IPS-18a (cell line): Measurements from ENCODE around the gene C21orf91.
"Not testable (repeated sequence)": the region's sequence is repeated elsewhere in the genome, so short reads cannot be mapped to it uniquely, and the experiment has no call there.

Experiments used
- H3K27ac ChIP-seq: one replicate; pipeline ENCODE4 v1.5.1; 2013; ENCODE audit warnings: low read length
- H3K27me3 ChIP-seq: one replicate; pipeline ENCODE4 v1.6.1; 2013; ENCODE audit warnings: mild to moderate bottlenecking, low read length; ENCODE audit not compliant: control insufficient read depth, insufficient read depth
- H3K36me3 ChIP-seq: one replicate; pipeline ENCODE4 v1.6.1; 2013; ENCODE audit warnings: low read depth, low read length; ENCODE audit not compliant: control insufficient read depth
- H3K4me1 ChIP-seq: one replicate; pipeline ENCODE4 v1.6.1; 2013; ENCODE audit warnings: low read depth, low read length; ENCODE audit not compliant: control insufficient read depth
- H3K4me3 ChIP-seq: one replicate; pipeline ENCODE4 v1.5.1; 2013; ENCODE audit warnings: low read length
- H3K9ac ChIP-seq: one replicate; pipeline ENCODE4 v1.6.1; 2013; ENCODE audit warnings: mild to moderate bottlenecking, low read length, moderate library complexity
- H3K9me3 ChIP-seq: one replicate; pipeline ENCODE4 v1.6.1; 2013; ENCODE audit warnings: low read depth, low read length; ENCODE audit not compliant: control insufficient read depth

The C21orf91 gene

DNA sequence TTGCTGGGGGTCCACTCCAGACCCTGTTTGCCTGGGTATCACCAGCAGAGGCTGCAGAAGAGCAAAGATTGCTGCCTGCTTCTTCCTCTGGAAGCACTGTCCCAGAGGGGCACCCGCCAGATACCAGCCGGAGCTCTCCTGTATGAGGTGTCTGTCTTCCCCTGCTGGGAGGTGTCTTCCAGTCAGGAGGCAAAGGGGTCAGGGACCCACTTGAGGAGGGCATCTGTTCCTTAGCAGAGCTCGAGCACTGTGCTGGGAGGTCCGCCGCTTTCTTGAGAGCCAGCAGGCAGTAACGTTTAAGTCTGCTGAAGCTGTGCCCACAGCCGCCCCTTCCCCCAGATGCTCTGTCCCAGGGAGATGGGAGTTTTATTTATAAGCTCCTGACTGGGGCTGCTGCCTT is 44.1 kb downstream of the C21orf91 start:
- H3K9me3 ChIP-seq, H3K27me3 ChIP-seq, H3K36me3 ChIP-seq, H3K27ac ChIP-seq, H3K4me3 ChIP-seq, H3K9ac ChIP-seq, H3K4me1 ChIP-seq: not testable (repeated sequence)

DNA sequence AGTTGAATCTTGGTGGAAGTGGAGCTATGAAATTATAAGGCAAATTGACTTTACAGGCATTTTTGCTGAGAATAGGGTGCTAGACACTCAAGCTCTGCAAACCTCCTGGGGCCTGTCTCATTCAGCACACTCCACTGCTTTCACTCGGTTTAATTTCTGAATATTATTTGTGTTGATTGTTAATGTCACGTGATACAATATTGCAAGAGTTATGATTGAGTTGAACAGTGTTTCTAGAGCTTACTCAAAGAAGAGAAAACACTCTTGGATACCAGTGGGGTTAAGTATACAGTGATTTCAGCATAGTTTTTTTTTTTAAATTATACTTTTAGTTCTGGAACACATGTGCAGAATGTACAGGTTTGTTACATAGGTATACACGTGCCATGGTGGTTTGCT is 49.7 kb downstream of the C21orf91 start:
- H3K27ac ChIP-seq, result no peak overlapping the region
- H3K4me3 ChIP-seq, result no peak overlapping the region
- H3K4me1 ChIP-seq, result no peaks in the 10 kb centered on the region
- H3K36me3 ChIP-seq, result no peaks in the 10 kb centered on the region
- no peaks in the 10 kb centered on the region for H3K27me3 ChIP-seq
- no peaks in the 10 kb centered on the region for H3K9me3 ChIP-seq
- H3K9ac ChIP-seq, result no peak overlapping the region

DNA sequence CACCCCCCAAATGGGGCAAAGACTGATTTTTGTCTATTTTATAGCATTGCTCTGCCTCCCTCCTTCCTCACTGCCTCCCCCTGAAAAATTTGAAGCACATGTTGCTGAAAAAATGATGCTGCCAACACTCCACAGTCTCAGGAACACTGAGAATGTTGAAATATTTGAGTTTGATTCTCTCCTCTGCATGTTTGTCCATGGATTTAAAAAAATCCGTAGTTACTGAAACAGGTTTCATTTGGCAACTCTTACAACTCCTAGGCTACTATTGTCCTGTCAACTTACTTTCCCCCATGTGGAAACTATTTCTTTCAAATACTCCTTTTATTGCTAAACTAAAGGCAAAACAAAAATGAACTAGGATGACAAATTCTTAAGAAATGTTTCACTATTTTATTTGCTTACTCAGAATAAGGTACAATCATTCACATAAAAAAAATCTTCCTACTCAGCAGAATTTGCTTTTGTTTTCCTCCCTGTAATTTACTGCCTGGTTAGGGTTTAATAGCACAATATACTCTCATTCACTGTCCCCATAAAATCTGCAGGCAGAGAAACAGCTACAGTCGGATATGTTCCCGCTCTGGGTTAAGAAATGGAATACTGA is 50.2 kb downstream of the C21orf91 start:
- Histone ChIP-seq H3K36me3 (no peaks in the 10 kb centered on the region), H3K4me1 (no peaks in the 10 kb centered on the region), H3K27me3 (no peaks in the 10 kb centered on the region), H3K4me3 (no peak overlapping the region), H3K27ac (no peak overlapping the region), H3K9ac (no peak overlapping the region), H3K9me3 (no peaks in the 10 kb centered on the region)

DNA sequence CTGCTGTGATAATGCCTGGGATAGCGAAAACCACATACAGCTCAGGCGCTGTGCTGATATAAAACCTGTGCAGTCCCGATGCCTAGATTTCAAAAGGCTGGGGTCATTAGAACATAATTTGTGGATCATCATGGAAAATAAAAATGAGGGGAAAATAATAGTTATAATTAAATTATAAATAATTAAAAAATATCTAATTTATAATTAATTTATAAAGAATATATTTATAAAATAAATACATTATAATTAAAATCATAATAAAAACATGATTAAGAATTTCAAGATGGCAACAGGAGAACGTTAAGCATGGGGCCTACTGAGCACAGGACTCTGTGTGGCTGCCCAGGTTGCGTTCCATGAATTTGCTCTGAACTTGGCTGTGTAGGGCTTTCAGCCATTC is 53.9 kb downstream of the C21orf91 start:
- Histone ChIP-seq H3K27ac (no peak overlapping the region), H3K9me3 (no peaks in the 10 kb centered on the region), H3K27me3 (no peaks in the 10 kb centered on the region), H3K4me3 (no peak overlapping the region), H3K9ac (no peak overlapping the region), H3K4me1 (no peaks in the 10 kb centered on the region), H3K36me3 (no peaks in the 10 kb centered on the region)

DNA sequence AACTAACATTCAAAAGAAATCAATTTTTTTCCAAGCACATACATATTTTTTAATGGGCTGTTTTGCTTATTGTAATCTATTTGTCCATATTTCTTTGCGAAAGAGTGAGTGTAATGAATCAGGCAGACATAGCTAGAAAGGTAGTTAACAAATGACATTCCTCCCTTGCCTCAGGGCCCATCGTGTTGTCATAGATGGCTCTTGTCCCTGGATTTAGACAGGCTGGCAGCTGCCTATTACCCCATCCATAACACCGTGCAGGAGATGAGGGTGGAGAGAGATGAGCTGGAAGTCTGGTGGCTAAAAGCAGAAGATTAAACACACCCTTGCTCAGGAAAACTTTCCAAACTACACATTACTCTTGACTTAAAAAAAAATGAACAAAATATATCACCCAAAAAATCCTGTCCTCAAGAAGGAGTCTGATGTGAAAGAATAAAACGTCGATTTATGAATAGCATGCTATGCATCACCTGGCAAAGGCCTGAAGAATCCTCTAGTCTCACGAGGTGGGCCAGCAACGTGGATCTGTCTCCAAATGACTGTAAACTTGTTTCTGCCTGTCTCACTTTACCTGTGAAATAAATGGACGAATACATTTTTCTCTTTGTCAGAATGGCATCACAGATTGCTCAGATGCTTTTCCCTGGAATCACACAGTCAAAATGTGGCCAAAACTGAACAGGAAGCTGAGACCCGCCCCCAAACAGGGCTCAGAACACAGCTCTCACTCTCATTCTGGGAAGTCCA is 55.7 kb downstream of the C21orf91 start:
- H3K36me3 ChIP-seq, result no peaks in the 10 kb centered on the region
- H3K9ac ChIP-seq, result no peak overlapping the region
- no peaks in the 10 kb centered on the region for H3K4me1 ChIP-seq
- no peaks in the 10 kb centered on the region for H3K27me3 ChIP-seq
- H3K27ac ChIP-seq, result no peak overlapping the region
- H3K4me3 ChIP-seq, result no peak overlapping the region
- H3K9me3 ChIP-seq, result no peaks in the 10 kb centered on the region

DNA sequence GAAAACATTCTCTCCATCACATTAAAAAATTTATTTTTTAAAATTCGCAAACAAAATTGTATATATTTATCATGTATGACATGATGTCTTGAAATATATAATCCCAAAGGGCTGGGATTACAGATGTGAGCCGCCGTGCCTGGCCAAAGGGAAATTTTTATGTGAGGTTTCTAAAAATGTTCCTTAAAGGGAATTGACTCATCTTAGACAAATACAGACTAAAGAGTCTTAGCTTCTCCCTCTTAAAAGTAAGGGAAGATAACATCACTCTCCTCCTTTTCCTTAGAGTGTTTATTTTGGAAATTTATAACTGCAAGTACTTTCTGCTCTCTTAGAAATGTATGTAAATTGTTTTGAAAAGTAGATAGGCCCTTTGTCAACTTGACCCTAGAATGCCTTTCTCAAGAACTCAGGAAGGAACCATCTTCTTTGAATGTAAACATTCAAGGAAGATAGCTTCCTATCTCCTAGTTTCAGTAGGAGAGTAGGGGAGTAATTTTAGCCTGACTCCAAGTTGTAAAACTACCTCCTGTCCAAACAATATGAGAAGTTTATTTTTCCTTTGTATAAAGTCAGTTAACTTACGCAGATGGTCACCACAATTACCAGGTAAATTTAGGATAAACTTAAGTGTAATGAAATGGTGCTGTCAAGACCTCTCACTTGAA is 59.5 kb downstream of the C21orf91 start:
- Histone ChIP-seq H3K27ac (no peak overlapping the region), H3K9ac (no peak overlapping the region), H3K27me3 (no peaks in the 10 kb centered on the region), H3K4me3 (no peak overlapping the region), H3K36me3 (no peaks in the 10 kb centered on the region), H3K4me1 (no peaks in the 10 kb centered on the region), H3K9me3 (no peaks in the 10 kb centered on the region)

DNA sequence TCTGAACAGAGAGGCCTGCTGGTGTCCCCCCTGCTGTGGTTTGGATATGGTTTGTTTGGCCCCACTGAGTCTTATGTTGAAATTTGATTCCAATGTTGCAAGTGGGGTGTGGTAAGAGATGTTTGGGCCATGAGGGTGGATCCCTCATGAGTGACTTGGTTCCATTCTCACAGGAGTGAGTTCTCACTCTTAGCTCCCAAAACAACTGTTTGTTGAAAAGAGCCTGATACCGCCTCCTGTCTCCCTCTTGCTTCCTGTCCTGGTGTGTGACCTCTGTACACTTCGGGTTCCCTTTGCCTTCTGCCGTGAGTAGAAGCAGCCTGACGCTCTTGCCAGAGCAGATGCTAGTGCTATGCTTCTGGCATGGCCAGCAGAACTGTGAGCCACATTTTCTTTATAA is 60.5 kb downstream of the C21orf91 start:
- Histone ChIP-seq H3K9me3 (no peaks in the 10 kb centered on the region), H3K27ac (no peak overlapping the region), H3K4me1 (no peaks in the 10 kb centered on the region), H3K36me3 (no peaks in the 10 kb centered on the region), H3K4me3 (no peak overlapping the region), H3K27me3 (no peaks in the 10 kb centered on the region), H3K9ac (no peak overlapping the region)

DNA sequence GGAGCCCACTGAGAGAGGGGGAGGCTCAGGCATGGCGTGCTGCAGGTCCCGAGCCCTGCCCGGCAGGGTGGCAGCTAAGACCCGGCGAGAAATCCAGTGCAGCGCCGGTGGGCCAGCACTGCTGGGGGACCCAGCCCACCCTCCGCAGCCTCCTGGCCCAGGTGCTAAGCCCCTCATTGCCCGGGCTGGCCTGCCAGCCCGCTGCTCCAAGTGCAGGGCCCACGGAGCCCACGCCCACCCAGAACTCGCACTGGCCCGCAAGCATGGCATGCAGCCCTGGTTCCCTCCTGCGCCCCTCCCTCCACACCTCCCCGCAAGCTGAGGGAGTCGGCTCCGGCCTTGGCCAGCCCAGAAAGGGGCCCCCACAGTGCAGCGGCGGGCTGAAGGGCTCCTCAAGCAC is 61.5 kb downstream of the C21orf91 start:
- Histone ChIP-seq H3K4me3 (no peak overlapping the region), H3K27me3 (no peaks in the 10 kb centered on the region), H3K4me1 (no peaks in the 10 kb centered on the region), H3K27ac (no peak overlapping the region), H3K9me3 (no peaks in the 10 kb centered on the region), H3K9ac (no peak overlapping the region), H3K36me3 (no peaks in the 10 kb centered on the region)

DNA sequence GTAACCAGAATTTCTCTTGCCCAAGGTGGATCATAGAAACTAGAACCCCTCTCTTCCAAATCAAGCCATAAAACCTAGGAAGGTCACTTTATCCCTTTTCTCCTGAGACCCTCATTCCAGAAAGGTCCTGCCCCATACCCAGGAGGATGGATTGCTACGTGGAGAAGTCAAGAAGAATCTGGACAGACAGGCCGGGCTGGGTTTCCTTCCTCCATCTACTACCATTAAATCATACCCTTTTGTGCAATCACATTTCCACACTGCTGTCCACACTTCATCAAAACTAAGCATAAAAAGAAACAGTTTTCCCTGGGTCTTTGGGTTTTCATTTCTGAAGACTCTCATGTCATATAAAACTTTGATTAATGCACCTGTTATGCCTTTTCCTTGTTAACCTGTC is 65.4 kb downstream of the C21orf91 start:
- Histone ChIP-seq H3K4me3 (no peak overlapping the region), H3K36me3 (no peaks in the 10 kb centered on the region), H3K9me3 (no peaks in the 10 kb centered on the region), H3K27ac (no peak overlapping the region), H3K4me1 (no peaks in the 10 kb centered on the region), H3K27me3 (no peaks in the 10 kb centered on the region), H3K9ac (no peak overlapping the region)

DNA sequence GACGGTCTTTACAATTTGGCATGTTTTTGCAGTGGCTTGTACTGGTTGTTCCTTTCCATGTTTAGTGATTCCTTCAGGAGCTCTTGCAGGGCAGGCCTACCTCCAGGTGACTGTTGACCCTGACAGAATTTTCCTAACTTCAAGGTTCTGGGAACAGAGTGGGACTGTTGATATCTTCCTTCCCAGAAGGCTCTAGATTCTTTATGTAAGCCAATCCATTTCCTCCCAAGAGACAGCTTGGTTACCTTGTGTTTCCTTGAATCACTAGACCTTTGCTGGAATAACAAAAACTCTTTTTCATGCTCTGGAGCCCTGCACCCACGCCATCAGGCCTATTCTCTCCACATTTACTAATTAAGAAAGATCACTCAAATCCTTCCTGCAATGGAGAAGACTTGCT is 67.0 kb downstream of the C21orf91 start:
- no peaks in the 10 kb centered on the region for H3K36me3 ChIP-seq
- no peak overlapping the region for H3K27ac ChIP-seq
- H3K4me3 ChIP-seq, result no peak overlapping the region
- H3K27me3 ChIP-seq, result no peaks in the 10 kb centered on the region
- no peaks in the 10 kb centered on the region for H3K4me1 ChIP-seq
- H3K9ac ChIP-seq, result no peak overlapping the region
- H3K9me3 ChIP-seq, result no peaks in the 10 kb centered on the region

DNA sequence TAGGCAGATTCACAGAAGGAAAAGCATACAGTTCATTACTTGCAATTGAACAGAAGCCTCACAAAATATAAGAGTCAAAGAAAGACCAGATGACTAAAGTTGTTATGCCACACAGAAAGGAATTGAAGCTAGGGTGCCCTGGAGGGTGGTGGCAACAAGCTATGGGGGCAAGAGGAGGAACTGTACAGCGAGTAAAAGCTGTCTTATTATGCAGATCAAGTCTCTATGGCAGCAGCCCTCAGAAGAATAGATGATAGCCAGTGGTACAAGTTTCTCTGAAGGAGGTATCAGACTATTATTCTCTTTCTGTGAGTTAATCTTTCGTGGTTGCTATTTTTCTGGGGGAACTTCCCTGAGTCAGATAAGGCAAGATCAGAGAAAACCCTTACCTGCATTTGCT is 72.2 kb downstream of the C21orf91 start:
- peaks cover 4% of the 10 kb centered on the region for H3K9me3 ChIP-seq
- no peaks in the 10 kb centered on the region for H3K27me3 ChIP-seq
- H3K9ac ChIP-seq, result no peak overlapping the region
- no peaks in the 10 kb centered on the region for H3K36me3 ChIP-seq
- no peaks in the 10 kb centered on the region for H3K4me1 ChIP-seq
- H3K27ac ChIP-seq, result no peak overlapping the region
- no peak overlapping the region for H3K4me3 ChIP-seq

DNA sequence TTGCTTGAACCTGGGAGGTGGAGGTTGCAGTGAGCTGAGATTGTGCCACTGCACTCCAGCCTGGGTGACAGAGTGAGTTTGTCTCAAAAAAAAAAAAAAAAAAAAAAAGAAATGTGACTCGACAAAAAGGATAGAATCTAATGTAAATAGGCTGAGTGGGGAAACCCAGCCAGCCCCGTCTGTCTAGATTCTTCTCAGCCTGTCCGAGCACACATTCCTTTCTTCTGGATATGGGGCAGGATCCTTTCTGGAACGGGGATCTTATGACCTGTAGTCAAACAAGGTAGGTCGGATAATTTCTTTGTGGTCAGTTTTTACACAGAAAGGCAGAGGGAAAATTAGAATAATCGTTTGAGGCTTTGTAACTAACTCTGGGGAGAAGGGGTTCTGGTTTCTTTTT is 74.1 kb downstream of the C21orf91 start:
- Histone ChIP-seq H3K4me3 (no peak overlapping the region), H3K9me3 (peaks cover 4% of the 10 kb centered on the region), H3K4me1 (no peaks in the 10 kb centered on the region), H3K36me3 (no peaks in the 10 kb centered on the region), H3K27me3 (no peaks in the 10 kb centered on the region), H3K9ac (no peak overlapping the region), H3K27ac (no peak overlapping the region)
